SH-SY5Y (cell line): ENCODE results near the gene WNT3A.

Experiments
- GATA2 ChIP-seq: IDR thresholded peaks from 2 replicates; pipeline ENCODE4 v1.6.1; 2011; ENCODE audit warnings: mild to moderate bottlenecking, low read depth, low read length
- GATA3 ChIP-seq: IDR thresholded peaks from 2 replicates; pipeline ENCODE4 v1.6.1; 2011; ENCODE audit warnings: low read depth, mild to moderate bottlenecking, low read length, moderate library complexity

DNA sequence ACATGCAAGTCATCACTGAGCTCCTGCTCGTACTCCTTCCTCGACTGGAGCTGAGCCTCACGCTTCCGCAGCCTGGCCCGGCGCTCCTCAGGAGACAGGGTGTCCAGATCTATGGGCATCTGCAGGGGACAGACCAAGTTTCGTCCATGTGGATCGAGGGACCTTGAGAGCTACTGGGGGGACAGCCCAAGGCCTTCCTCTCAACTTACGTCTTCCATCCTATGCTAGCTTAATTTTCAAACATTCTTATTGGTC lies 99.9 kb downstream of the WNT3A start:
- TF ChIP-seq GATA3 = no peak
- no peak for TF ChIP-seq GATA2
